Ureter (tissue), 1 donor: ENCODE results near the gene DNAAF2. TPM values are rescaled to one million over a fixed set of nuclear protein-coding genes. Genes with fewer than 3 reads are reported as not detected.
A peak's percentile ranks its signal among the peaks of the same experiment; 100 is the strongest.
"Not testable (repeated sequence)": the region's sequence is repeated elsewhere in the genome, so short reads cannot be mapped to it uniquely, and the experiment has no call there.

Experiments used
- DNase-seq: peaks from one replicate; pipeline ENCODE4 v3.0.0-alpha.2; 2020; ENCODE audit warnings: low spot score
- total RNA-seq: library from RNA; stranded (reverse); gene quantifications from one replicate; pipeline ENCODE4 v1.2.4, GENCODE V29; 2023
- donor health status: DM: yes; HTN: yes; CAD: no.

DNAAF2 gene
- 5.5 TPM for total RNA-seq

GRCh38 chr14:49634547-49635334, at the start of gene DNAAF2:
TSS of gene DNAAF2 (minus strand) at chr14:49635244. CDS start at chr14:49635149, 95 bp downstream.
- DNase-seq, result peak; percentile 61

- no peak for DNase-seq
Observed at GRCh38 chr14:49679271-49679670, 44.2 kb upstream of the DNAAF2 start.

GRCh38 chr14:49677643-49678042, 42.6 kb upstream of the DNAAF2 start:
- no peak for DNase-seq

GRCh38 chr14:49673586-49673985, 38.5 kb upstream of the DNAAF2 start:
- DNase-seq, result no peak

- no peak for DNase-seq
Observed at GRCh38 chr14:49670475-49670874, 35.4 kb upstream of the DNAAF2 start.

- DNase-seq, result no peak
Observed at GRCh38 chr14:49659526-49660455, 24.7 kb upstream of the DNAAF2 start.

GRCh38 chr14:49657500-49657899, 22.5 kb upstream of the DNAAF2 start:
- not testable (repeated sequence) for DNase-seq

GRCh38 chr14:49654511-49654910, 19.5 kb upstream of the DNAAF2 start:
- no peak for DNase-seq

GRCh38 chr14:49653508-49653907, 18.5 kb upstream of the DNAAF2 start:
- no peak for DNase-seq

- DNase-seq, result no peak
Observed at GRCh38 chr14:49642163-49642562, 7.1 kb upstream of the DNAAF2 start.

GRCh38 chr14:49641697-49642129, 6.7 kb upstream of the DNAAF2 start:
- no peak for DNase-seq

- no peak for DNase-seq
Observed at GRCh38 chr14:49640540-49641417, 5.7 kb upstream of the DNAAF2 start.

GRCh38 chr14:49637534-49638078, 2.6 kb upstream of the DNAAF2 start:
- DNase-seq, result no peak

- no peak for DNase-seq
Observed at GRCh38 chr14:49636866-49637265, 1.8 kb upstream of the DNAAF2 start.

GRCh38 chr14:49633640-49634546, 1.2 kb downstream of the DNAAF2 start:
- DNase-seq, result peak; percentile 95

GRCh38 chr14:49623941-49624839, 10.9 kb downstream of the DNAAF2 start:
- DNase-seq, result no peak

- DNase-seq, result no peak
Observed at GRCh38 chr14:49623387-49623786, 11.7 kb downstream of the DNAAF2 start.

- DNase-seq, result no peak
Observed at GRCh38 chr14:49622022-49622607, 12.9 kb downstream of the DNAAF2 start.
